ENCODE data around the gene NAT8L. TPM values are rescaled to one million over a fixed set of nuclear protein-coding genes. Genes with fewer than 3 reads are reported as not detected.

The NAT8L gene
- polyA plus RNA-seq, 3 donors = 0.01 TPM; not detected in 2

DNA sequence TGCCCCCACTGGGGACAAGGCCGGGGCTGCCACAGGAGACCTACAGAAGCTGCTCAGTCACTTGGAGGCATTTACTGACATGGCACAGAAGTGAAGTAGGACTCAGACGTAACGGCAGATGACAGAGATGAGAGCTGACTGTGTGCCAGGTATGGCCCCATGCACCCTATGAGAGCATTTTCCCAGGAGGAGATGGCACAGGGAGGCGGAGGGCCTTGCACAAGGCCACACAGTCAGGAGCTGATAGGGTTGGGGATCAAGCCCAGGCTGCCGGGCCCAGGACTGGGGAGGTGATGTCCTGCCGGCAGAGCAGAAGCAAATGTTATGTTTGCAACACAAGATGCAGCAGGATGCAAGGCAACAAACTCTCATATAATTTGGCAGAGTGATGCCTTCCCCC lies 34.1 kb downstream of the NAT8L start:
- Histone ChIP-seq H2AFZ (ENCODE audit: insufficient read depth, low read depth, low read length, poor library complexity, severe bottlenecking) (no peak overlapping the region), H3K27me3 (ENCODE audit: control insufficient read depth in 2 of 2, insufficient read depth in 2 of 2, low read length in 2 of 2) (peaks cover 0 to 36% of the 10 kb centered on the region in 2 donors), H3K9ac (ENCODE audit: insufficient read depth, low read length, poor library complexity, severe bottlenecking) (no peak overlapping the region), H3K9me3 (replicated peaks in 1 of 2; ENCODE audit: control insufficient read depth in 1 of 2, insufficient read depth in 1 of 2, low read length in 2 of 2) (peaks cover 21 to 32% of the 10 kb centered on the region in 2 donors), H3K36me3 (replicated peaks in 1 of 2; ENCODE audit: control insufficient read depth in 1 of 2, insufficient read depth in 2 of 2, low read length in 2 of 2) (no peaks in the 10 kb centered on the region), H3K4me1 (ENCODE audit: control insufficient read depth in 1 of 2, insufficient read depth in 2 of 2, low read length in 2 of 2) (no peaks in the 10 kb centered on the region), H3K4me2 (replicated peaks; ENCODE audit: extremely low read depth, low read length, poor library complexity, severe bottlenecking) (no peak overlapping the region), H3K27ac (ENCODE audit: low read depth in 1 of 2, low read length in 2 of 2) (no peak overlapping the region), H3K79me2 (ENCODE audit: insufficient read depth, low read length) (no peaks in the 10 kb centered on the region), H3K4me3 (replicated peaks in 1 of 3; ENCODE audit: low read depth in 2 of 3, low read length in 3 of 3) (no peak overlapping the region), H4K20me1 (ENCODE audit: insufficient read depth, low read length) (no peaks in the 10 kb centered on the region)
- no peak for DNase-seq
- TF ChIP-seq, protein P1, sequence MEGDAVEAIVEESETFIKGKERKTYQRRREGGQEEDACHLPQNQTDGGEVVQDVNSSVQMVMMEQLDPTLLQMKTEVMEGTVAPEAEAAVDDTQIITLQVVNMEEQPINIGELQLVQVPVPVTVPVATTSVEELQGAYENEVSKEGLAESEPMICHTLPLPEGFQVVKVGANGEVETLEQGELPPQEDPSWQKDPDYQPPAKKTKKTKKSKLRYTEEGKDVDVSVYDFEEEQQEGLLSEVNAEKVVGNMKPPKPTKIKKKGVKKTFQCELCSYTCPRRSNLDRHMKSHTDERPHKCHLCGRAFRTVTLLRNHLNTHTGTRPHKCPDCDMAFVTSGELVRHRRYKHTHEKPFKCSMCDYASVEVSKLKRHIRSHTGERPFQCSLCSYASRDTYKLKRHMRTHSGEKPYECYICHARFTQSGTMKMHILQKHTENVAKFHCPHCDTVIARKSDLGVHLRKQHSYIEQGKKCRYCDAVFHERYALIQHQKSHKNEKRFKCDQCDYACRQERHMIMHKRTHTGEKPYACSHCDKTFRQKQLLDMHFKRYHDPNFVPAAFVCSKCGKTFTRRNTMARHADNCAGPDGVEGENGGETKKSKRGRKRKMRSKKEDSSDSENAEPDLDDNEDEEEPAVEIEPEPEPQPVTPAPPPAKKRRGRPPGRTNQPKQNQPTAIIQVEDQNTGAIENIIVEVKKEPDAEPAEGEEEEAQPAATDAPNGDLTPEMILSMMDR (IDR thresholded peaks at IDR 0.05) = no peak
- no peaks in the 10 kb centered on the region for H3K4me1 Mint-ChIP-seq
- H3K4me3 Mint-ChIP-seq = no peak overlapping the region
- H3K27ac Mint-ChIP-seq = no peak overlapping the region
- H3K27me3 Mint-ChIP-seq (ENCODE audit: low read depth in 3 of 3) = peaks cover 40 to 56% (median 52%) of the 10 kb centered on the region in 3 donors
- peaks cover 0 to 3% of the 10 kb centered on the region in 2 donors for H3K36me3 Mint-ChIP-seq
- H3K9me3 Mint-ChIP-seq = peaks cover 13 to 31% (median 28%) of the 10 kb centered on the region in 7 donors
- WGBS (ENCODE audit: insufficient coverage) = 90% methylated on average over 4 of the region's 6 CpGs
- intact Hi-C loops (cut with micrococcal nuclease) = no loop called here

- no peak for DNase-seq
- Histone ChIP-seq H3K36me3 (replicated peaks in 1 of 2; ENCODE audit: control insufficient read depth in 1 of 2, insufficient read depth in 2 of 2, low read length in 2 of 2) (no peaks in the 10 kb centered on the region), H3K79me2 (ENCODE audit: insufficient read depth, low read length) (no peaks in the 10 kb centered on the region), H4K20me1 (ENCODE audit: insufficient read depth, low read length) (no peaks in the 10 kb centered on the region), H3K27ac (ENCODE audit: low read depth in 1 of 2, low read length in 2 of 2) (no peak overlapping the region), H3K4me3 (replicated peaks in 1 of 3; ENCODE audit: low read depth in 2 of 3, low read length in 3 of 3) (no peak overlapping the region), H3K9me3 (replicated peaks in 1 of 2; ENCODE audit: control insufficient read depth in 1 of 2, insufficient read depth in 1 of 2, low read length in 2 of 2) (peaks cover 30 to 32% of the 10 kb centered on the region in 2 donors), H3K27me3 (ENCODE audit: control insufficient read depth in 2 of 2, insufficient read depth in 2 of 2, low read length in 2 of 2) (peaks cover 11 to 42% of the 10 kb centered on the region in 2 donors), H3K9ac (ENCODE audit: insufficient read depth, low read length, poor library complexity, severe bottlenecking) (no peak overlapping the region), H2AFZ (ENCODE audit: insufficient read depth, low read depth, low read length, poor library complexity, severe bottlenecking) (no peak overlapping the region), H3K4me2 (replicated peaks; ENCODE audit: extremely low read depth, low read length, poor library complexity, severe bottlenecking) (no peak overlapping the region), H3K4me1 (ENCODE audit: control insufficient read depth in 1 of 2, insufficient read depth in 2 of 2, low read length in 2 of 2) (no peaks in the 10 kb centered on the region)
- H3K4me3 Mint-ChIP-seq = no peak overlapping the region
- peaks cover 13 to 40% (median 29%) of the 10 kb centered on the region in 7 donors for H3K9me3 Mint-ChIP-seq
- TF ChIP-seq, protein P1 (IDR thresholded peaks at IDR 0.05) = no peak
- WGBS (ENCODE audit: insufficient coverage) = 100% methylated on average over 1 of the region's 4 CpGs
- H3K36me3 Mint-ChIP-seq = peaks cover 0 to 3% of the 10 kb centered on the region in 2 donors
- H3K27ac Mint-ChIP-seq = no peak overlapping the region
- intact Hi-C loops (cut with micrococcal nuclease) = no loop called here
- H3K4me1 Mint-ChIP-seq = no peaks in the 10 kb centered on the region
- peaks cover 51 to 64% (median 56%) of the 10 kb centered on the region in 3 donors for H3K27me3 Mint-ChIP-seq (ENCODE audit: low read depth in 3 of 3)
Measured at GRCh38 chr4:2094545-2094944, 35.4 kb downstream of the NAT8L start.
